Measurements from ENCODE around the gene TPRG1L.

TPRG1L gene

GRCh38 chr1:3630161-3630611, 5.4 kb downstream of the TPRG1L start:
- no peak for DNase-seq

- no peak for DNase-seq
These were observed 6.1 kb downstream of the TPRG1L start for GRCh38 chr1:3630914-3631313.

- no peak for DNase-seq
These were observed 6.8 kb downstream of the TPRG1L start for GRCh38 chr1:3631320-3632260.

GRCh38 chr1:3632298-3632697, 7.5 kb downstream of the TPRG1L start:
- no peak for DNase-seq

- DNase-seq = no peak
These were observed 8.0 kb downstream of the TPRG1L start for GRCh38 chr1:3632716-3633343.

- no peak for DNase-seq
These were observed 8.7 kb downstream of the TPRG1L start for GRCh38 chr1:3633344-3634058.

- no peak for DNase-seq
These were observed 9.4 kb downstream of the TPRG1L start for GRCh38 chr1:3634059-3634800.

- no peak for DNase-seq
These were observed 11.3 kb downstream of the TPRG1L start for GRCh38 chr1:3636080-3636479.

- DNase-seq = no peak
These were observed 11.7 kb downstream of the TPRG1L start for GRCh38 chr1:3636531-3636930.

GRCh38 chr1:3638027-3638426, 13.2 kb downstream of the TPRG1L start:
- no peak for DNase-seq

GRCh38 chr1:3638676-3639075, 13.9 kb downstream of the TPRG1L start:
- no peak for DNase-seq

- DNase-seq = no peak
These were observed 14.6 kb downstream of the TPRG1L start for GRCh38 chr1:3639397-3639911.

GRCh38 chr1:3640121-3640837, 15.5 kb downstream of the TPRG1L start:
- no peak for DNase-seq

GRCh38 chr1:3641046-3641760, 16.4 kb downstream of the TPRG1L start:
- no peak for DNase-seq

- DNase-seq = no peak
These were observed 17.0 kb downstream of the TPRG1L start for GRCh38 chr1:3641816-3642215.

GRCh38 chr1:3642919-3643675, 18.3 kb downstream of the TPRG1L start:
- no peak for DNase-seq

GRCh38 chr1:3644273-3644672, 19.5 kb downstream of the TPRG1L start:
- no peak for DNase-seq

GRCh38 chr1:3645247-3645646, 20.4 kb downstream of the TPRG1L start:
- no peak for DNase-seq

GRCh38 chr1:3645666-3646355, 21.0 kb downstream of the TPRG1L start:
- no peak for DNase-seq

- DNase-seq = no peak
These were observed 21.8 kb downstream of the TPRG1L start for GRCh38 chr1:3646596-3646995.
